Amniotic epithelial cell (primary cell): ENCODE measurements around the gene ELL2.
"Not testable (repeated sequence)": the region's sequence is repeated elsewhere in the genome, so short reads cannot be mapped to it uniquely, and the experiment has no call there.

Experiments
- DNase-seq: peaks from one replicate; pipeline ENCODE4 v3.0.0-alpha.2; 2010; ENCODE audit warnings: low read depth

ELL2 gene

GRCh38 chr5:95907740-95908706 is 53.6 kb downstream of the ELL2 start:
- DNase-seq, result no peak

- DNase-seq, result no peak
Measured at GRCh38 chr5:95907067-95907705, 54.5 kb downstream of the ELL2 start.

- DNase-seq, result not testable (repeated sequence)
Measured at GRCh38 chr5:95906398-95906797, 55.3 kb downstream of the ELL2 start.

GRCh38 chr5:95904827-95905226 is 56.8 kb downstream of the ELL2 start:
- DNase-seq, result no peak

GRCh38 chr5:95903838-95904237 is 57.8 kb downstream of the ELL2 start:
- no peak for DNase-seq

- DNase-seq, result peak; percentile 63
Measured at GRCh38 chr5:95901676-95902627, 59.7 kb downstream of the ELL2 start.

- peak; percentile 77 for DNase-seq
Measured at GRCh38 chr5:95900383-95900958, 61.2 kb downstream of the ELL2 start.

GRCh38 chr5:95899829-95900228 is 61.8 kb downstream of the ELL2 start:
- no peak for DNase-seq

- no peak for DNase-seq
Measured at GRCh38 chr5:95899006-95899405, 62.6 kb downstream of the ELL2 start.

- DNase-seq, result no peak
Measured at GRCh38 chr5:95895771-95896170, 65.9 kb downstream of the ELL2 start.

GRCh38 chr5:95895251-95895650 is 66.4 kb downstream of the ELL2 start:
- DNase-seq, result no peak

- DNase-seq, result peak; percentile 57
Measured at GRCh38 chr5:95892784-95893354, 68.8 kb downstream of the ELL2 start.

- DNase-seq, result no peak
Measured at GRCh38 chr5:95891499-95891898, 70.2 kb downstream of the ELL2 start.

- no peak for DNase-seq
Measured at GRCh38 chr5:95889076-95889475, 72.6 kb downstream of the ELL2 start.

GRCh38 chr5:95887977-95888376 is 73.7 kb downstream of the ELL2 start:
- no peak for DNase-seq

- no peak for DNase-seq
Measured at GRCh38 chr5:95886340-95887044, 75.2 kb downstream of the ELL2 start.

GRCh38 chr5:95884511-95884910 is 77.1 kb downstream of the ELL2 start:
- DNase-seq, result no peak

GRCh38 chr5:95884017-95884325 is 77.7 kb downstream of the ELL2 start:
- peak; percentile 78 for DNase-seq

- no peak for DNase-seq
Measured at GRCh38 chr5:95883185-95884016, 78.2 kb downstream of the ELL2 start.

GRCh38 chr5:95881833-95882232 is 79.8 kb downstream of the ELL2 start:
- no peak for DNase-seq
